CD14-positive monocyte (primary cell): ENCODE data around the gene MEGF8. TPM values are rescaled to one million over a fixed set of nuclear protein-coding genes. Genes with fewer than 3 reads are reported as not detected.

Experiments used
- DNase-seq, 3 donors: peaks; one replicate each; pipeline ENCODE4 v3.0.0-alpha.2; 2011 to 2022
- H2AFZ ChIP-seq: 2 replicates; pipeline ENCODE4 v1.6.0; 2012; ENCODE audit warnings: mild to moderate bottlenecking, low read depth, low read length, inconsistent platforms; ENCODE audit not compliant: insufficient read depth, poor library complexity, severe bottlenecking
- H3K27ac ChIP-seq, 2 donors: 1 replicate in 1 of 2; 2 replicates in 1 of 2; pipeline ENCODE4 v1.5.1; 2012 to 2013; ENCODE audit warnings: low read length in 2 of 2, control low read depth in 1 of 2, inconsistent platforms in 1 of 2, low read depth in 1 of 2, mild to moderate bottlenecking in 1 of 2
- H3K27me3 ChIP-seq, 2 donors: one replicate each; pipeline versions ENCODE4 v1.6.0 to v1.6.1; 2011 to 2013; ENCODE audit warnings: low read length in 2 of 2; ENCODE audit not compliant: control insufficient read depth in 2 of 2, insufficient read depth in 2 of 2
- H3K36me3 ChIP-seq, 2 donors: replicated peaks in 1 of 2; 1 replicate in 1 of 2; 2 replicates in 1 of 2; pipeline versions ENCODE4 v1.5.1 to v1.6.1; 2012 to 2013; ENCODE audit warnings: low read length in 2 of 2, control low read depth in 1 of 2, inconsistent platforms in 1 of 2, mild to moderate bottlenecking in 1 of 2; ENCODE audit not compliant: insufficient read depth in 2 of 2, control insufficient read depth in 1 of 2
- H3K4me1 ChIP-seq, 2 donors: 1 replicate in 1 of 2; 2 replicates in 1 of 2; pipeline versions ENCODE4 v1.5.1 to v1.6.1; 2012 to 2013; ENCODE audit warnings: low read length in 2 of 2, control low read depth in 1 of 2, inconsistent platforms in 1 of 2, mild to moderate bottlenecking in 1 of 2, moderate library complexity in 1 of 2; ENCODE audit not compliant: insufficient read depth in 2 of 2, control insufficient read depth in 1 of 2
- H3K4me2 ChIP-seq: replicated peaks from 2 replicates; pipeline ENCODE3; 2012; ENCODE audit warnings: low read length, moderate library complexity, mild to moderate bottlenecking; ENCODE audit not compliant: poor library complexity, severe bottlenecking; ENCODE audit errors: extremely low read depth
- H3K4me3 ChIP-seq, 3 experiments: fragments of 200-600 bp in 1 of 3; sonication (generic) in 1 of 3; replicated peaks in 1 of 3; 1 replicate in 2 of 3; 2 replicates in 1 of 3; pipeline ENCODE4 v1.5.1; 2011 to 2013; ENCODE audit warnings: low read length in 3 of 3, mild to moderate bottlenecking in 3 of 3, control low read depth in 2 of 3, low read depth in 2 of 3, inconsistent platforms in 1 of 3, moderate library complexity in 1 of 3
- H3K79me2 ChIP-seq: 2 replicates; pipeline ENCODE4 v1.6.0; 2012; ENCODE audit warnings: mild to moderate bottlenecking, control low read depth, inconsistent platforms, low read length, moderate library complexity; ENCODE audit not compliant: insufficient read depth
- H3K9ac ChIP-seq: 2 replicates; pipeline ENCODE4 v1.6.0; 2017; ENCODE audit warnings: low read length, mild to moderate bottlenecking; ENCODE audit not compliant: insufficient read depth, poor library complexity, severe bottlenecking
- H3K9me3 ChIP-seq, 2 donors: replicated peaks in 1 of 2; 1 replicate in 1 of 2; 2 replicates in 1 of 2; pipeline versions ENCODE4 v1.5.1 to v1.6.1; 2012 to 2013; ENCODE audit warnings: low read length in 2 of 2, control low read depth in 1 of 2; ENCODE audit not compliant: control insufficient read depth in 1 of 2, insufficient read depth in 1 of 2
- H4K20me1 ChIP-seq: 2 replicates; pipeline ENCODE4 v1.6.0; 2012; ENCODE audit warnings: mild to moderate bottlenecking, low read length, control low read depth, moderate library complexity; ENCODE audit not compliant: insufficient read depth
- H3K27ac Mint-ChIP-seq, 7 donors: one replicate each; pipeline ENCODE4 v1.8.0; 2020; ENCODE audit warnings: mild to moderate bottlenecking in 7 of 7, mixed read lengths in 7 of 7, moderate library complexity in 6 of 7, inconsistent platforms in 2 of 7
- H3K27me3 Mint-ChIP-seq, 3 donors: one replicate each; pipeline ENCODE4 v1.8.0; 2021 to 2022; ENCODE audit warnings: low read depth in 3 of 3, mild to moderate bottlenecking in 3 of 3, mixed read lengths in 3 of 3, moderate library complexity in 3 of 3, inconsistent platforms in 1 of 3
- H3K36me3 Mint-ChIP-seq, 2 donors: one replicate each; pipeline ENCODE4 v1.8.0; 2020; ENCODE audit warnings: mixed read lengths in 2 of 2, inconsistent platforms in 1 of 2, mild to moderate bottlenecking in 1 of 2
- H3K4me1 Mint-ChIP-seq: one replicate; pipeline ENCODE4 v1.8.0; 2020; ENCODE audit warnings: mild to moderate bottlenecking, mixed read lengths
- H3K4me3 Mint-ChIP-seq, 2 donors: one replicate each; pipeline ENCODE4 v1.8.0; 2020; ENCODE audit warnings: mild to moderate bottlenecking in 2 of 2, mixed read lengths in 2 of 2, moderate library complexity in 1 of 2
- H3K9me3 Mint-ChIP-seq, 7 donors: one replicate each; pipeline ENCODE4 v1.8.0; 2020 to 2022; ENCODE audit warnings: mixed read lengths in 7 of 7, mild to moderate bottlenecking in 6 of 7, moderate library complexity in 6 of 7, inconsistent platforms in 2 of 7
- WGBS: methylation state at CpG from one replicate; pipeline ENCODE4 v1.1.5; 2013; ENCODE audit warnings: missing lambda C conversion rate; ENCODE audit not compliant: insufficient coverage; 5-methylcytosine and 5-hydroxymethylcytosine counted together
- intact Hi-C, 2 donors: fragments of 100-400 bp; cut with micrococcal nuclease; formaldehyde crosslinking; loops; one replicate each; pipeline versions ENCODE4 v1.15.0 to v1.15.1; 2023
- polyA plus RNA-seq, 3 donors: library from polyadenylated mRNA; depleted of rRNA in 1 of 3; unstranded in 2 of 3; stranded (reverse) in 1 of 3; fragments of 300-500 nt in 2 of 3; fragments of >200 nt in 1 of 3; fragmentation: Illumina TruSeq in 2 of 3; gene quantifications; 1 replicate in 2 of 3; 2 replicates in 1 of 3; pipeline ENCODE4 v1.2.3, GENCODE V29; 2012 to 2021
- TF ChIP-seq, protein P1 (sequence below): fragments of 200-600 bp; IDR thresholded peaks from one replicate; pipeline ENCODE4 v1.8.0; 2022; ENCODE audit warnings: antibody characterized with exemption, mild to moderate bottlenecking

The MEGF8 gene
- polyA plus RNA-seq, 3 donors: 0.15 to 2.7 (median 0.27) TPM

DNA sequence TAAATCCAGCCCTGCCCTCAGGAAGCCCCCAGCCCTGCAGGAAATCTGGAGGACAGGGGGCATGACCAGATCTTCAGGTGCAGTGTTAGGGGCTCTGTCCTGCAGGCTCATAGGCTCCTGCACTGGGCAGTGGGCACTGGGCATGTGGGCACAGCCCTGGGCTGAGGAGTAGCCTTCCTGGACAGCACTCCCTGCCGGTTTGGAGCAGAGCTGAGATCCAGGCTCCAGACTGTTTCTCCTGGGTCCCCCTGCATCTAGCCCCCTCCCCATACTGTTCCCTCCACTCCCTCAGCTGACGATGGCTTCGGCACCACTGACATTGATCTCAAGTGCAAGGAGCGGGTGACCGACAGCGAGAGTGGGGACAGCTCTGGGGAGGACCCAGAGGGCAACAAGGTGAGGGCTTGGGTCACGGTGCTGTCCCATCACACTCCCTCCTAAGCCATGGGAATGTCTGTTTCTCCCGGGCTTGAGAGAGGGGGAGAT, 35.8 kb upstream of the MEGF8 start:
- 92% methylated on average over 2 of the region's 8 CpGs for WGBS
- TF ChIP-seq, protein P1, sequence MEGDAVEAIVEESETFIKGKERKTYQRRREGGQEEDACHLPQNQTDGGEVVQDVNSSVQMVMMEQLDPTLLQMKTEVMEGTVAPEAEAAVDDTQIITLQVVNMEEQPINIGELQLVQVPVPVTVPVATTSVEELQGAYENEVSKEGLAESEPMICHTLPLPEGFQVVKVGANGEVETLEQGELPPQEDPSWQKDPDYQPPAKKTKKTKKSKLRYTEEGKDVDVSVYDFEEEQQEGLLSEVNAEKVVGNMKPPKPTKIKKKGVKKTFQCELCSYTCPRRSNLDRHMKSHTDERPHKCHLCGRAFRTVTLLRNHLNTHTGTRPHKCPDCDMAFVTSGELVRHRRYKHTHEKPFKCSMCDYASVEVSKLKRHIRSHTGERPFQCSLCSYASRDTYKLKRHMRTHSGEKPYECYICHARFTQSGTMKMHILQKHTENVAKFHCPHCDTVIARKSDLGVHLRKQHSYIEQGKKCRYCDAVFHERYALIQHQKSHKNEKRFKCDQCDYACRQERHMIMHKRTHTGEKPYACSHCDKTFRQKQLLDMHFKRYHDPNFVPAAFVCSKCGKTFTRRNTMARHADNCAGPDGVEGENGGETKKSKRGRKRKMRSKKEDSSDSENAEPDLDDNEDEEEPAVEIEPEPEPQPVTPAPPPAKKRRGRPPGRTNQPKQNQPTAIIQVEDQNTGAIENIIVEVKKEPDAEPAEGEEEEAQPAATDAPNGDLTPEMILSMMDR: no peak
- peaks cover 71 to 76% of the 10 kb centered on the region in 2 donors for H3K36me3 ChIP-seq

DNA sequence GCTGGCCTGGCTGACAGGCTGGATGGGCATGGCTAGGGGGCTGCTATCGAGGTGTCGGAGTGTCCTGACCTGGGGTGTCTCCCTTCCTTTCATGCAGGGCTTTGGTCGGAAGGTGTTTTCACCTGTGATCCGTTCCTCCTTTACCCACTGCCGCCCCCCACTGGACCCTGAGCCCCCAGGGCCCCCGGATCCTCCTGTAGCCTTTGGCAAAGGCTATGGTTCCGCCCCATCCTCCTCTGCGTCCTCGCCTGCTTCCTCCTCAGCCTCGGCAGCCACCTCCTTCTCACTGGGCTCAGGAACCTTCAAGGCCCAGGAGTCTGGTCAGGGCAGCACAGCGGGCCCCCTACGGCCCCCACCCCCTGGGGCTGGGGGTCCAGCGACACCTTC, 35.3 kb upstream of the MEGF8 start:
- WGBS: 89% methylated on average over 11 of the region's 13 CpGs
- peak overlapping the region in 1 of 2 donors; percentile 15 for H3K27ac ChIP-seq
- peaks cover 24 to 32% of the 10 kb centered on the region in 2 donors for H3K4me1 ChIP-seq
- Mint-ChIP-seq H3K36me3 (peaks cover 59 to 79% of the 10 kb centered on the region in 2 donors), H3K4me1 (peaks cover 28% of the 10 kb centered on the region), H3K27ac (peak overlapping the region in 1 of 7 donors; percentile 25), H3K27me3 (peaks cover 0 to 5% (median 0%) of the 10 kb centered on the region in 3 donors), H3K4me3 (no peak overlapping the region), H3K9me3 (no peaks in the 10 kb centered on the region)
- intact Hi-C loops: loop anchor here in 1 of 2 donors (10.0 kb wide), 1 partner anchor 185 kb away; no protein-coding TSS in a partner anchor
- no peak for DNase-seq
- peaks cover 76 to 80% of the 10 kb centered on the region in 2 donors for H3K36me3 ChIP-seq
- TF ChIP-seq, protein P1: no peak
- no peaks in the 10 kb centered on the region for H3K27me3 ChIP-seq
- no peak overlapping the region for H3K9ac ChIP-seq
- H4K20me1 ChIP-seq: peaks cover 88% of the 10 kb centered on the region
- no peaks in the 10 kb centered on the region for H3K9me3 ChIP-seq
- H3K4me3 ChIP-seq: no peak overlapping the region
- H3K4me2 ChIP-seq: no peak overlapping the region
- H2AFZ ChIP-seq: no peak overlapping the region
- peaks cover 23% of the 10 kb centered on the region for H3K79me2 ChIP-seq

More for the DNA sequence above, 35.8 kb upstream of the MEGF8 start:
- H3K4me3 Mint-ChIP-seq: no peak overlapping the region
- H3K36me3 Mint-ChIP-seq: peaks cover 57 to 76% of the 10 kb centered on the region in 2 donors
- peaks cover 0 to 5% (median 0%) of the 10 kb centered on the region in 3 donors for H3K27me3 Mint-ChIP-seq
- no peak overlapping the region for H3K4me3 ChIP-seq
- H3K4me1 Mint-ChIP-seq: peaks cover 33% of the 10 kb centered on the region
- no peaks in the 10 kb centered on the region for H3K9me3 ChIP-seq
- peak overlapping the region in 1 of 2 donors; percentile 15 for H3K27ac ChIP-seq
- no peak for DNase-seq
- peaks cover 28% of the 10 kb centered on the region for H3K79me2 ChIP-seq
- no peaks in the 10 kb centered on the region for H3K27me3 ChIP-seq
- no peak overlapping the region for H3K4me2 ChIP-seq
- H3K9ac ChIP-seq: no peak overlapping the region
- peak overlapping the region in 1 of 7 donors; percentile 48 for H3K27ac Mint-ChIP-seq
- peaks cover 29 to 38% of the 10 kb centered on the region in 2 donors for H3K4me1 ChIP-seq
- no peaks in the 10 kb centered on the region for H3K9me3 Mint-ChIP-seq
- intact Hi-C loops: loop anchor here in 1 of 2 donors (5.0 to 10.0 kb wide), 4 partner anchors 37 to 185 kb away; partner anchors contain the start of gene POU2F2
- peaks cover 93% of the 10 kb centered on the region for H4K20me1 ChIP-seq
- no peak overlapping the region for H2AFZ ChIP-seq
